Stimulated activated CD8-positive, alpha-beta memory T cell treated with anti-CD3 and anti-CD28 coated beads, Interleukin-4, amount 100 ng/mL, for 48 hours (primary cell): ENCODE data around the gene LRRN3.

Source experiments
- DNase-seq: peaks from one replicate; pipeline ENCODE4 v3.0.0-alpha.2; 2020

Gene LRRN3

GRCh38 chr7:111108000-111108399, 17.1 kb downstream of the LRRN3 start:
- no peak for DNase-seq

GRCh38 chr7:111108496-111108895, 17.6 kb downstream of the LRRN3 start:
- DNase-seq = no peak

- no peak for DNase-seq
These were observed 21.5 kb downstream of the LRRN3 start for GRCh38 chr7:111112439-111112838.

- no peak for DNase-seq
These were observed 22.5 kb downstream of the LRRN3 start for GRCh38 chr7:111113263-111114017.

GRCh38 chr7:111115966-111116365, 25.0 kb downstream of the LRRN3 start:
- no peak for DNase-seq

GRCh38 chr7:111126987-111127386, 36.1 kb downstream of the LRRN3 start:
- no peak for DNase-seq

- DNase-seq = no peak
These were observed 38.5 kb downstream of the LRRN3 start for GRCh38 chr7:111129435-111129834.

- no peak for DNase-seq
These were observed 41.9 kb downstream of the LRRN3 start for GRCh38 chr7:111132833-111133232.

GRCh38 chr7:111137296-111138192, 46.6 kb downstream of the LRRN3 start:
- DNase-seq = peak; percentile 58

- peak; percentile 68 for DNase-seq
These were observed 47.3 kb downstream of the LRRN3 start for GRCh38 chr7:111138193-111138569.

- DNase-seq = no peak
These were observed 47.7 kb downstream of the LRRN3 start for GRCh38 chr7:111138586-111138985.

GRCh38 chr7:111140091-111140865, 49.4 kb downstream of the LRRN3 start:
- DNase-seq = no peak

GRCh38 chr7:111145472-111145871, 54.5 kb downstream of the LRRN3 start:
- no peak for DNase-seq

GRCh38 chr7:111146136-111146535, 55.2 kb downstream of the LRRN3 start:
- DNase-seq = no peak

GRCh38 chr7:111147708-111148533, 57.0 kb downstream of the LRRN3 start:
- DNase-seq = no peak

- no peak for DNase-seq
These were observed 59.8 kb downstream of the LRRN3 start for GRCh38 chr7:111150709-111151108.

- DNase-seq = no peak
These were observed 68.5 kb downstream of the LRRN3 start for GRCh38 chr7:111159426-111159825.

GRCh38 chr7:111160297-111160696, 69.4 kb downstream of the LRRN3 start:
- DNase-seq = no peak

- DNase-seq = no peak
These were observed 71.8 kb downstream of the LRRN3 start for GRCh38 chr7:111162692-111163091.

- no peak for DNase-seq
These were observed 73.5 kb downstream of the LRRN3 start for GRCh38 chr7:111164442-111164841.

GRCh38 chr7:111168182-111168581, 77.3 kb downstream of the LRRN3 start:
- DNase-seq = no peak

- no peak for DNase-seq
These were observed 81.8 kb downstream of the LRRN3 start for GRCh38 chr7:111172564-111173257.
